ENCODE measurements around the gene ZNF791.

DNA sequence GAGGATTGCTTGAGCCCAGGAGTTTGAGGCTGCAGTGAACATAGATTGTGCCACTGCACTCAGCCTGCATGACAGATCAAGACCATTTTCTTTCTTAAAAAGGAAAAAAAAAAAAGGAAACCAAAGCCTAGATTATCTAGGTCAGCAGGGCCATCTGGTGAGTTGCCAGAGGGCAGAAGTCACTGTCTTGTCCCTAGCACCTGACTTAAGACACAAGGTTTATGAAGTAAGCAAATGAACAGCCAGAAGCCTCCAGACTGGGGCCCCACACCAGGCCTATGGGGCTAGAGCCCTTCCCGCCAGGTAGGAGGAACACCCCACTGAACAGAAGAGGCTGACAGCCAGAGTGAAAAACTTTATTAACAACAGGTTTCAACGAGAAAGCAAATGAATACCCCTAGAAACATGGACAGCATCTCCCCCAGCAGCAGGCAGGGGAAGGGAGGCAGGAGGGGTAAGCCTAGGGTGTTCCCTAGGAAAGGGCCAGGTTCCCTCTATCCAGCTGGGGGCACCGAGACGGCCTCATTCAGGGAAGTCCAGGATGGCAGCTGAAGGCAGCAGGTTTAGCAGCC lies 57.1 kb downstream of the ZNF791 start:
- TF ChIP-seq, protein P1, sequence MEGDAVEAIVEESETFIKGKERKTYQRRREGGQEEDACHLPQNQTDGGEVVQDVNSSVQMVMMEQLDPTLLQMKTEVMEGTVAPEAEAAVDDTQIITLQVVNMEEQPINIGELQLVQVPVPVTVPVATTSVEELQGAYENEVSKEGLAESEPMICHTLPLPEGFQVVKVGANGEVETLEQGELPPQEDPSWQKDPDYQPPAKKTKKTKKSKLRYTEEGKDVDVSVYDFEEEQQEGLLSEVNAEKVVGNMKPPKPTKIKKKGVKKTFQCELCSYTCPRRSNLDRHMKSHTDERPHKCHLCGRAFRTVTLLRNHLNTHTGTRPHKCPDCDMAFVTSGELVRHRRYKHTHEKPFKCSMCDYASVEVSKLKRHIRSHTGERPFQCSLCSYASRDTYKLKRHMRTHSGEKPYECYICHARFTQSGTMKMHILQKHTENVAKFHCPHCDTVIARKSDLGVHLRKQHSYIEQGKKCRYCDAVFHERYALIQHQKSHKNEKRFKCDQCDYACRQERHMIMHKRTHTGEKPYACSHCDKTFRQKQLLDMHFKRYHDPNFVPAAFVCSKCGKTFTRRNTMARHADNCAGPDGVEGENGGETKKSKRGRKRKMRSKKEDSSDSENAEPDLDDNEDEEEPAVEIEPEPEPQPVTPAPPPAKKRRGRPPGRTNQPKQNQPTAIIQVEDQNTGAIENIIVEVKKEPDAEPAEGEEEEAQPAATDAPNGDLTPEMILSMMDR (conservative IDR thresholded peaks at IDR 0.05; ENCODE audit: low read depth, low read length) = no peak
- no peak for TF ChIP-seq EZH2phosphoT487 (IDR thresholded peaks at IDR 0.05; ENCODE audit: borderline replicate concordance, low read length)

All from PC-3 (cell line).